Measurements from ENCODE around the gene LEKR1. TPM values are rescaled to one million over a fixed set of nuclear protein-coding genes. Genes with fewer than 3 reads are reported as not detected.
"Not testable (repeated sequence)": the region's sequence is repeated elsewhere in the genome, so short reads cannot be mapped to it uniquely, and the experiment has no call there.

Gene LEKR1
- polyA plus RNA-seq, 4 donors: 2.0 to 3.0 (median 2.6) TPM

DNA sequence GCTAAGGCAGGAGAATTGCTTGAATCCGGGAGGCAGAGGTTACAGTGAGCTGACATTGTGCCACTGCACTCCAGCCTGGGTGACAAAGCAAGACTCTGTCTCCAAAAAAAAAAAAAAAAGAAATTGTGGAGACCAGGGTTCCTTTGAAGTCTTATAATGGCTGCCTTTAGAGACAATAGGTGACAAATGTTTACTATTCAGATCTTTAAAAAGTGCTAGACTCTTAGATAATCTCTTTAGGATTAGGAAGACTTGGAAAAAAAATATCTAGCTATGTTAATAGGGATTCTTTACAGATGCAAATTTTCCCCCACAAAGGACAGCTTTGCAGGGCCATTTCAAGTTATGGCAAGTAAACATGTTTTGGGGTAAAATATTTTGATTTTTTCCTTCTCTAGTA is 71.7 kb downstream of the LEKR1 start:
- DNase-seq (ENCODE audit: low read depth in 4 of 4, low spot score in 3 of 4): not testable (repeated sequence)

DNA sequence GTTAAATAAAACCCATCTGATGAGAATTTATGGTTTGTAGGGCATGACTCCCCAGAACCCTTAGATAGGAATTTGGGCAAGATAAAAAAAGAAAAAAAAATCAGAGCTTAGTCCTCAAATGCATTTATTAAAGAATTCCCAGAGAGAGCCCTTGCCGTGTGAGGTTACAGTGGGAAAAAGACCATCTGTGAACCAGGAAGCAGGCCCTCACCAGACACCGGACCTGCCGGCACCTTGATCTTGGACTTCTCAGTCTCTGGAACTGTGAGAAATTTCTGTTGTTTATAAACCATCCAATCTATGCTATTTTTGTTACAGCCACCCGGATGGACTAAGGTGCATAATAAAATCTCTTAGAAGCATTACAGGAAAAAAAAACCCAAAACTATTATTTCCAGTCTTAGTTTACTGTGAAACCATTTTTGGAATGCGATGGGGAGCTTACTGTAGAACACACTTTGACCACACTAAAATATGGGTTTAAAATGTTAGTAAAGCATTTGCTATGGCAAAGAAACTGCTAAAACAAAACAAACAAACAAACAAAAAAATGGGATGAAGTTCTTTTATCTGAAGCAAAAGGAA is 72.2 kb downstream of the LEKR1 start:
- no peak for DNase-seq (ENCODE audit: low read depth in 4 of 4, low spot score in 3 of 4)

DNA sequence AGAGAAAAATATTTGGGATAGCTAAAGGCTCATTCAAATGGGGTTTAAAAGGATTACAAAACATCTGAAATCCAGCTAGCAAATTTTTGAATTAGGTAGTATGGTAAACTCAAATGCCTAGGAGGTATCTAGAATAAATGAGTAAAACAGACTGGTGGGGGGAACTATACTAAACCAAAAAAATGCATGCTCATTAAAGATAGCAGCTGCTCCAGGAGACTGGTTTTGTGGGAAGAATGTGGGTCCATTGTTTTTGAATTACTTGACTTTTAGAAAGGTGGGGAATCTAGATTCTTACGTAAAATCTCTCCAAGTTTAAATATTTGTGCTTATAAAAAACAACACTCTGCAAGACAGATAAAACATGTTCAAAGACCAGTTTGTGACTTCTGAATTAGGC is 73.8 kb downstream of the LEKR1 start:
- DNase-seq (ENCODE audit: low read depth in 4 of 4, low spot score in 3 of 4): no peak

DNA sequence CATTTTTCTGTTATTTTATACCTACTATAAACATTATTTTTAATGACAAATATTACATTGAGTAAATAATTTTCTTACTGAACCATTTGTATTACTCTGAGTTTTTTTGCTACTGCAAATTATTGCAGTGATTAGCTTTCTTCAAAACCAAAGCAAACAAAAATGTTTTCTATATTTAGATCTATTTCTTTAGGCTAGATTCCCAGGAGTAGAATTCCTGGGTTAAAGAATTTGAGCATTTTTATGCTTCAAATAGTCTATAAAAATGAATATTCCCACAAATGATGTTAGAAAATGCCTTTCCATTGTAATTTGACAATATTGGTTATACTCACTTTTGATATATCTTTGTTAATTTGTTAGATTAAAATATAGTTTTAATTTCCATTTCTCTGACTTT is 76.8 kb downstream of the LEKR1 start:
- no peak for DNase-seq (ENCODE audit: low read depth in 4 of 4, low spot score in 3 of 4)

DNA sequence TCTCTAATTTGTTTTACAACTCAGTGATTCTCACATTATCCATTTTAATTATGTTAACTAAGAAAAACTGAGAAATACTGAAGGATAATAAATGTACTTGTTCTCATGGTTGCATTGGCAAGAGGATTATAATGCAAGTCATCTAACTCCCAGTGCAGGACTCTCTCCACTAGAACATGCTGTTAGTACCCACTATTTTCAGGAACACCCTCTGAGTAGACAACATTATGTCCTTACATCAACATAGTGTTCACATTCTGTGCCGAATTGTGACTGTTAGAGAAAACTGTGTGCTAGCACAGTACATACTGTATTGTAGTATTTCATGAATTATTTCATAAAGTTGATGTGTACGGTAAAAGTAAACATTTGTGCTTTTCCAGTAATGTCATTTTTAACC is 80.1 kb downstream of the LEKR1 start:
- DNase-seq (ENCODE audit: low read depth in 4 of 4, low spot score in 3 of 4): no peak

DNA sequence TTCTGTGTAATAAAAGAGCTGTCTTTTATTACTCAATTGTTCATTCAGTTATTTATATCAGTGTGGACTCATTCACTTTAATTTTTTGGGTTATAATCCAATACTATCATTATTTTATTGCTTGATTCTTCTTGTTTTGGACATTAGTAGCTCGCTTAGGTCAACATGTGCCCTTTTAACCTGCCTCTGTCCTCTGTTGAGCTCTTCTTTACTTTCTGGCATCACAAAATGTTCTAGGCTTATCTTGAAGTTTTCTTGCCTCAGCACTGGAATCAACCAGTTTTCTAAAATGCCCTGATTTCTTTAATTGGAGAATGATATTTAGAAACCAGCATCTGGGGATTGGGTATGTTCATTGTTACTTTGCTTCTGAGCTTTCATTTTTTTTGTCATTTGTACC is 82.2 kb downstream of the LEKR1 start:
- no peak for DNase-seq (ENCODE audit: low read depth in 4 of 4, low spot score in 3 of 4)

DNA sequence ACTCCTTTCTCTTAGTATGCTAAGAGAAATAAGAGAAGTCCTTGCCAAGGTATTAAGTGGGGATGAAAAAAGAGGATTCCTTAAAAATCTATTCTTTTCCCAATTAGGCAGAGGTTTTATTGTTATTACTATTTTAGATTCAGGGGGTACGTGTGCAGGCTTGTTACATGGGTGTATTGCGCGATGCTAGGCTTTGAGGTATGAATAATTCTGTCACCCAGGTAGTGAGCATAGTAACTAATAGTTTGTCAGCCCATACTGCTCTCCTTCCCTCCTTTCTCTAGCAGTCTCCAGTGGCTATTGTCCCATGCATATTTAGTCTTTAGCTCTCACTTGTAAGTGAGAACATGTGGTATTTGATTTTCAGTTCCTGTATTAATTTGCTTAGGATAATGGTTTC is 83.9 kb downstream of the LEKR1 start:
- no peak for DNase-seq (ENCODE audit: low read depth in 4 of 4, low spot score in 3 of 4)

DNA sequence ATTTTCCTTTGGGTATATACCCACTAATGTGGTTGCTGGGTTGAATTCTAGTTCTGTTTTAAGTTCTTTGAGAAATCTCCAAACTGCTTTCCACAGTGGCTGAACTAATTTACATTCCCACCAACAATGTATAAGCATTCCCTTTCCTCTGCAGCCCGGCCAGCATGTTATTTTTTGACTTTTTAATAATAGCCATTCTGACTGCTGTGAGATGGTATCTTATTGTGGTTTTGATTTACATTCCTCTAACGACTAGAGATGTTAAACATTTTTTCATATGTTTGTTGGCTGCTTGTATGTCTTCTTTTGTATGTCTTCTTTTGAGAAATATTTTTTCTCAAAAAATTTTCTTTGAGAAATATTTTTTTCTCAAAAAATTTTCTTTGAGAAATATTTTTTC is 84.7 kb downstream of the LEKR1 start:
- DNase-seq (ENCODE audit: low read depth in 4 of 4, low spot score in 3 of 4): not testable (repeated sequence)

- not testable (repeated sequence) for DNase-seq (ENCODE audit: low read depth in 4 of 4, low spot score in 3 of 4)
These were observed 88.1 kb downstream of the LEKR1 start for GRCh38 chr3:156914300-156914699.

DNA sequence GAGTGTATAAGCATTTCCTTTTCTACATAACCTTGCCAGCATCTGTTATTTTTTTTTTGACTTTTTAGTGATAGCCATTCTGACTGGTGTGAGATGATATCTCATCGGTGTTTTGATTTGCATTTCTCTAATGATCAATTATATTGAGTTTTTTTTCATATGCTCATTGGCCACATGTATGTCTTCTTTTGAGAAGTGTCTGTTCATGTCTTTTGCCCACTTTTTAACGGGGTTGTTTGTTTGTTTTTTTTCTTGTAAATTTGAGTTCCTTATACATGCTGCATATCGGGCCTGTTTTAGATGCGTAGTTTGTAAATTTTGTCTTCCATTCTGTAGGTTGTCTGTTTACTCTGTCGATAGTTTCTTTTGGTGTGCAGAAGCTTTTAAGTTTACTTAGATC is 89.2 kb downstream of the LEKR1 start:
- no peak for DNase-seq (ENCODE audit: low read depth in 4 of 4, low spot score in 3 of 4)

GRCh38 chr3:156918746-156919145 is 92.6 kb downstream of the LEKR1 start:
- DNase-seq (ENCODE audit: low read depth in 4 of 4, low spot score in 3 of 4): no peak

- no peak for DNase-seq (ENCODE audit: low read depth in 4 of 4, low spot score in 3 of 4)
These were observed 93.7 kb downstream of the LEKR1 start for GRCh38 chr3:156919818-156920217.

- DNase-seq (ENCODE audit: low read depth in 4 of 4, low spot score in 3 of 4): no peak
These were observed 94.2 kb downstream of the LEKR1 start for GRCh38 chr3:156920399-156920798.

- no peak for DNase-seq (ENCODE audit: low read depth in 4 of 4, low spot score in 3 of 4)
These were observed 97.2 kb downstream of the LEKR1 start for GRCh38 chr3:156923349-156923748.

DNA sequence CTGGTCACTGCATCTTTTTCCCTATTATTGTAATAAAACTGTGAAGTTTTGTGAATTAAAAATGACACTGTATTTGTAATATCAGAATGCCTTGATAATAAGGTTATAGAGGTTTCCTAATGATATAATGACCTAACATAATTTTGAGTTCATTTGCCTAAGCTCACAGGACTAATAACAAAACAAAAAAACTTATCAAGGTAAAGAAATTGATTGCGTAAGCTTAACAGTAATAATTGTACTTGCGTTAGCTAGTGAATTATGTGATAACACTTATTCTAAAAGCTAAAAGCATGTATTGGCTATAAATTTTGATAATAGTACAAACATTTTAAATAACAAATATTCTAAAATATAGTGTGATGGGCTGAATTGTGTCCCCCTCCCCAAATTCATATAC is 112.6 kb downstream of the LEKR1 start:
- DNase-seq (ENCODE audit: low read depth in 4 of 4, low spot score in 3 of 4): no peak

DNA sequence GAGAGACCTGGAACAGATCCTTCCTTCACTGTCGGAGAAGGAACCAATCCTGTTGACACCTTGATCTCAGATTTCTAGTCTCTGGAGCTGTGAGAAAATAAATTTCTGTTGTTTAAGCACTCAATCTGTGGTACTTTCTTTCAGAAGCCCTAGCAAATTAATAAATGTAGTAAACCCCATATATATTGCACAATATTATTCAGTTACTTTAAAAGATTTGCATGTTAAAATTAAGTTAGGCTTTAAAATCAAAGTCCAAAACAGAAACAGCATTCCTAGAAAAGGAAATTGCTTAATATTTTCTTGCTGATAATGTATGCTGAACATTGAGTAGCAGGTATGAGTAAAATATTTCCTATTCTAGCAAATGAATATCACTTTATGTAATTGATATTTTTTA is 113.2 kb downstream of the LEKR1 start:
- no peak for DNase-seq (ENCODE audit: low read depth in 4 of 4, low spot score in 3 of 4)

- DNase-seq (ENCODE audit: low read depth in 4 of 4, low spot score in 3 of 4): no peak
These were observed 115.2 kb downstream of the LEKR1 start for GRCh38 chr3:156941311-156941710.

DNA sequence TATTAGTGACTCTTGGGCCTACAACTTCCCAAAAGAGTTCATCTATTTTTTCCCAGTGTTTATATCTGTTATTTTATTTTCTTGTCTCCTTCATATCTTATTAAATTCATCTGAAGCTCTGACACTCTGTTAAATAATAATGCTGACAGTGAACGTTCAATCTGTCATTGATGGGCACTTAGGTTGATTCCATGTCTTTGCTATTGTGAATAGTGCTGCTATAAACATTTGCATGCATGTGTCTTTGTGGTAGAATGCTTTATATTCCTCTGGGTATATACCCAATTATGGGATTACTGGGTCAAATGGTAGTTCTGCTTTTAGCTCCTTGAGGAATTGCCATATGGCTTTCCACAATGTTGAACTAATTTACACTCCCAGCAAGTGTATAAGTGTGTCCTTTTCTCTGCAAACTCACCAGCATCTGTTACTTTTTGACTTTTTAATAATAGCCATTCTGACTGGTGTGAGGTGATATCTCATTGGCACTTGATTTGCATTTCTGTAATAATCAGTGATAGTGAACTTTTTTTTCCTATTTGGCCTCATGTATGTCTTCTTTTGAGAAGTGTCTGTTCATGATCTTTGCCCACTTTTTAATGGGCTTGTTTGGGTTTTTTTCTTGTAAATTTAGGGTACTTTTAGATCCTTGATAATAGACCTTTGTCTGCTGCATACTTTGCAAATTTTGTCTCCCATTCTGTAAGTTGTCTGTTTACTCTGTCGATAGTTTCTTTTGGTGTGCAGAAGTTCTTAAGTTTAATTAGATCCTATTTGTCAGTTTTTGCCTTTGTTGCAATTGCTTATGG is 122.5 kb downstream of the LEKR1 start:
- DNase-seq (ENCODE audit: low read depth in 4 of 4, low spot score in 3 of 4): no peak

DNA sequence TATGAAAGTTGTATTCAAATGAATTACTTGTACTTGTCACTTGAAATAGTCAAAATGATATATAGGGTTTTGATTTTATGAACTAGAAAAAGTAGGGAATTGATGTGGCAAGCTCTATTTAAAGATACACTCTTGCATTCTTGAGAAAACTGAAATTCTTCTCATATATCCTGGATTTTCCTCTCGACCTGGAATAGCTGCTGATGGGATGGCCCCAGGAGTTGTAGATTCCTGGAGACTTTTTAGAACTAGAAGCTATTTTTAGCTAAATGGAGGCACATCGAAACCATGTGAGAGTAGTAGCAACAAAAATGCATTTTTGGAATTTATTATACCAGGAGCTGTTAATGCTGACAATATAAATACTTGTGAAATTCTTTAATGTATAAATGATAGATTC is 125.9 kb downstream of the LEKR1 start:
- DNase-seq (ENCODE audit: low read depth in 4 of 4, low spot score in 3 of 4): no peak

- no peak for DNase-seq (ENCODE audit: low read depth in 4 of 4, low spot score in 3 of 4)
These were observed 131.6 kb downstream of the LEKR1 start for GRCh38 chr3:156957715-156958114.

DNA sequence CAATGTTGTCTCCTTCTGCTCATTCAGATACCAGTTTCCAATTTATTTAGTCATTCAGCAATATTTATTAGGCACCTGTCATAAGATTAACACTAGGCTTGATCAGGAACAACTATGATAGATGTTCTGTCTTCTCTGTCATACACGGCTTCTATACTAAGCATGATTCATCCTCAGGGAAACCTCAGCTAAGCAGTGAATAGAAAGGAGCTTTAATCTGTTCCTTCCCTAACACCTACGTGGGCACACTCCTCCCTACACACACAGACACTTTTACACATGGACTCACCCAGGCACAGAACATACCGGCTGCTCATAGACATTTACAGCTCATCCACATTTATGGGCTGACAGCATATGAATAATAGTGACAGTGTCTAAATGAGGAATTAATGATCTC is 136.9 kb downstream of the LEKR1 start:
- DNase-seq (ENCODE audit: low read depth in 4 of 4, low spot score in 3 of 4): no peak

DNA sequence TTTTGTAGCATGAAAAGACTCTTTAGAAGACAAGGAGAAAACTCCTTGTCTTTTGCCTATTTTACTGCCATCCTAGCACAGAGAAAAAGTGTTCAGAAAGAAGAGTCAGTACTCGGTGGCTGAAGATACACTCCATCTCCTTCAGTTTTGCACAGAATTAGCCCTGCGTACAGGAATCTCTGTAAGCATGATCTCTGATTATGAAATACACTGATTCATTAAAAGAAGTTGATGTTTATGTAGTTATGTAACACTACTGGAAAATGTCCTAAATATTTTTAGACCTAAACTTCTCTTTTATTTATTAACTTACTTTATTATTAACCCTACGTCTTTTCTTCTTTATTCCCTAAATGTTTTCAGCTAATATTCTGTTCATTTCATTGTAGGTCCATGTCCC is 138.4 kb downstream of the LEKR1 start:
- no peak for DNase-seq (ENCODE audit: low read depth in 4 of 4, low spot score in 3 of 4)
